ENCODE results near the gene RNF128.
"Not testable (repeated sequence)": the region's sequence is repeated elsewhere in the genome, so short reads cannot be mapped to it uniquely, and the experiment has no call there.

Gene RNF128

GRCh38 chrX:106742805-106743204 is 16.3 kb downstream of the RNF128 start:
- no peak for DNase-seq (ENCODE audit: low spot score)

- DNase-seq (ENCODE audit: low spot score): no peak
These were observed 21.9 kb downstream of the RNF128 start for GRCh38 chrX:106748377-106748776.

GRCh38 chrX:106751407-106751806 is 24.9 kb downstream of the RNF128 start:
- DNase-seq (ENCODE audit: low spot score): no peak

GRCh38 chrX:106752101-106752678 is 25.7 kb downstream of the RNF128 start:
- no peak for DNase-seq (ENCODE audit: low spot score)

GRCh38 chrX:106769288-106769687 is 42.8 kb downstream of the RNF128 start:
- DNase-seq (ENCODE audit: low spot score): not testable (repeated sequence)

- no peak for DNase-seq (ENCODE audit: low spot score)
These were observed 48.5 kb downstream of the RNF128 start for GRCh38 chrX:106774981-106775380.

- DNase-seq (ENCODE audit: low spot score): no peak
These were observed 53.8 kb downstream of the RNF128 start for GRCh38 chrX:106780264-106780663.

- no peak for DNase-seq (ENCODE audit: low spot score)
These were observed 54.3 kb downstream of the RNF128 start for GRCh38 chrX:106780664-106781377.

GRCh38 chrX:106783716-106784115 is 57.2 kb downstream of the RNF128 start:
- DNase-seq (ENCODE audit: low spot score): no peak

GRCh38 chrX:106791495-106791894 is 65.0 kb downstream of the RNF128 start:
- no peak for DNase-seq (ENCODE audit: low spot score)

GRCh38 chrX:106802063-106802387 is 75.5 kb downstream of the RNF128 start:
- DNase-seq (ENCODE audit: low spot score): no peak

- DNase-seq (ENCODE audit: low spot score): peak; percentile 65
These were observed 76.1 kb downstream of the RNF128 start, which contains the start of gene TBC1D8B for GRCh38 chrX:106802388-106803275. TSS of gene TBC1D8B (plus strand) at chrX:106802673. CDS start at chrX:106802854, 181 bp downstream.

GRCh38 chrX:106811131-106811910 is 84.8 kb downstream of the RNF128 start:
- no peak for DNase-seq (ENCODE audit: low spot score)

GRCh38 chrX:106812930-106813329 is 86.4 kb downstream of the RNF128 start:
- DNase-seq (ENCODE audit: low spot score): not testable (repeated sequence)

GRCh38 chrX:106814093-106814492 is 87.6 kb downstream of the RNF128 start:
- not testable (repeated sequence) for DNase-seq (ENCODE audit: low spot score)

Measured in kidney capillary endothelial cell (primary cell).